Measurements from ENCODE around the gene DUS2.

GRCh38 chr16:68077866-68078700 lies 55.0 kb downstream of the DUS2 start:
- TF ChIP-seq, protein P1, sequence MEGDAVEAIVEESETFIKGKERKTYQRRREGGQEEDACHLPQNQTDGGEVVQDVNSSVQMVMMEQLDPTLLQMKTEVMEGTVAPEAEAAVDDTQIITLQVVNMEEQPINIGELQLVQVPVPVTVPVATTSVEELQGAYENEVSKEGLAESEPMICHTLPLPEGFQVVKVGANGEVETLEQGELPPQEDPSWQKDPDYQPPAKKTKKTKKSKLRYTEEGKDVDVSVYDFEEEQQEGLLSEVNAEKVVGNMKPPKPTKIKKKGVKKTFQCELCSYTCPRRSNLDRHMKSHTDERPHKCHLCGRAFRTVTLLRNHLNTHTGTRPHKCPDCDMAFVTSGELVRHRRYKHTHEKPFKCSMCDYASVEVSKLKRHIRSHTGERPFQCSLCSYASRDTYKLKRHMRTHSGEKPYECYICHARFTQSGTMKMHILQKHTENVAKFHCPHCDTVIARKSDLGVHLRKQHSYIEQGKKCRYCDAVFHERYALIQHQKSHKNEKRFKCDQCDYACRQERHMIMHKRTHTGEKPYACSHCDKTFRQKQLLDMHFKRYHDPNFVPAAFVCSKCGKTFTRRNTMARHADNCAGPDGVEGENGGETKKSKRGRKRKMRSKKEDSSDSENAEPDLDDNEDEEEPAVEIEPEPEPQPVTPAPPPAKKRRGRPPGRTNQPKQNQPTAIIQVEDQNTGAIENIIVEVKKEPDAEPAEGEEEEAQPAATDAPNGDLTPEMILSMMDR (IDR thresholded peaks at IDR 0.05), result no peak
- TF ChIP-seq POLR2A (IDR thresholded peaks at IDR 0.05) (no peak), EP300 (IDR thresholded peaks at IDR 0.05) (no peak), POLR2AphosphoS5 (IDR thresholded peaks at IDR 0.05) (no peak)

All from upper lobe of left lung (tissue), 4 donors.